ENCODE data around the gene CRTC3. TPM values are rescaled to one million over a fixed set of nuclear protein-coding genes. Genes with fewer than 3 reads are reported as not detected.

CRTC3 gene
- total RNA-seq, 2 donors from 2014 or later = 23.1 to 29.4 TPM

Other genes starting within 250 kb of the CRTC3 start
- gene ZNF774, start 177.6 kb upstream of the CRTC3 start, total RNA-seq = 1 to 10 TPM; 3.6 to 3.7 TPM
- 10 to 100 TPM; 70.4 to 79.2 TPM for gene IQGAP1, start 141.7 kb upstream of the CRTC3 start, total RNA-seq
- gene BLM, start 187.4 kb downstream of the CRTC3 start, total RNA-seq = 10 to 100 TPM; 13.8 to 14.9 TPM